Stomach (tissue), 9 donors: Measurements from ENCODE around the gene CDCA7. TPM values are rescaled to one million over a fixed set of nuclear protein-coding genes. Genes with fewer than 3 reads are reported as not detected.

ENCODE experiments used
- DNase-seq, 2 donors: peaks; one replicate each; pipeline versions ENCODE4 v3.0.0 to v3.0.0-alpha.2; 2013 to 2019
- H3K27ac ChIP-seq, 5 donors: fragments of 200-600 bp in 4 of 5; sonication (generic) in 4 of 5; one replicate each; pipeline ENCODE4 v1.5.1; 2013 to 2019; ENCODE audit warnings: mild to moderate bottlenecking in 1 of 5, moderate library complexity in 1 of 5
- H3K27me3 ChIP-seq, 3 donors: fragments of 200-600 bp; sonication (generic); one replicate each; pipeline ENCODE4 v1.5.1; 2017 to 2019; ENCODE audit warnings: mixed run types in 1 of 3
- H3K36me3 ChIP-seq, 4 donors: fragments of 200-600 bp; sonication (generic); 1 replicate in 3 of 4; 2 replicates in 1 of 4; pipeline ENCODE4 v1.5.1; 2016 to 2019
- H3K4me1 ChIP-seq, 4 donors: fragments of 200-600 bp; sonication (generic); one replicate each; pipeline ENCODE4 v1.5.1; 2016 to 2019
- H3K4me3 ChIP-seq, 4 donors: fragments of 200-600 bp; sonication (generic) in 3 of 4; one replicate each; pipeline ENCODE4 v1.5.1; 2016 to 2019; ENCODE audit warnings: mild to moderate bottlenecking in 1 of 4
- H3K9me3 ChIP-seq, 4 donors: fragments of 200-600 bp; sonication (generic); one replicate each; pipeline ENCODE4 v1.5.1; 2016 to 2019
- CTCF ChIP-seq, 7 experiments: fragments of 450-650 bp in 4 of 7; fragments of 200-600 bp in 3 of 7; sonication (generic) in 3 of 7; IDR thresholded peaks; one replicate each; pipeline ENCODE4 v1.5.1; 2016 to 2019; ENCODE audit warnings: antibody characterized with exemption in 7 of 7, control low read depth in 2 of 7, mild to moderate bottlenecking in 1 of 7
- EP300 ChIP-seq: sonication (generic); formaldehyde crosslinking; IDR thresholded peaks from one replicate; pipeline ENCODE4 v1.6.1; 2017; ENCODE audit warnings: antibody characterized with exemption
- POLR2A ChIP-seq, 4 donors: fragments of 450-650 bp; IDR thresholded peaks; one replicate each; pipeline ENCODE4 v1.6.1; 2016; ENCODE audit warnings: antibody characterized with exemption in 4 of 4, control low read depth in 2 of 4, mild to moderate bottlenecking in 1 of 4, moderate library complexity in 1 of 4
- POLR2AphosphoS5 ChIP-seq, 3 donors: sonication (generic); formaldehyde crosslinking; IDR thresholded peaks; one replicate each; pipeline ENCODE4 v1.6.1; 2016; ENCODE audit warnings: antibody characterized with exemption in 3 of 3
- WGBS, 5 donors: extraction: QIAGEN DNeasy Blood & Tissue Kit in 3 of 5; methylation state at CpG; one replicate each; pipeline versions ENCODE4 v1.1.5 to v1.1.7; 2013 to 2018; 5-methylcytosine and 5-hydroxymethylcytosine counted together
- intact Hi-C: fragments of 100-400 bp; cut with DNase I; formaldehyde crosslinking; loops from one replicate; pipeline ENCODE4 v1.15.1; 2023; ENCODE audit warnings: low total_unique reads
- polyA plus RNA-seq, 3 donors: library from polyadenylated mRNA; stranded (reverse); fragments of 200-250 nt; gene quantifications; one replicate each; pipeline ENCODE4 v1.2.3, GENCODE V29; 2013
- total RNA-seq, 5 donors: library from RNA; depleted of rRNA; stranded (reverse); fragments of >200 nt; gene quantifications; one replicate each; pipeline versions ENCODE4 v1.1.0 to v1.2.3, GENCODE V29; 2014 to 2016
- donor health status: healthy with polysubstance abuse.
- donor health status: Bipolar disorder and iron deficiency.
- donor health status: healthy.

Gene CDCA7
- total and polyA plus RNA-seq, 8 donors: 0.61 to 41.1 (median 8.1) TPM

- Histone ChIP-seq H3K9me3 (no peaks in the 10 kb centered on the region), H3K36me3 (no peaks in the 10 kb centered on the region), H3K27me3 (peaks cover 0 to 78% (median 37%) of the 10 kb centered on the region in 3 donors), H3K27ac (peak overlapping the region in 3 of 5 donors; percentile 52 to 73 (median 59)), H3K4me1 (peaks cover 15 to 30% (median 25%) of the 10 kb centered on the region in 4 donors), H3K4me3 (peak overlapping the region; percentile 58 to 79 (median 66))
- TF ChIP-seq POLR2AphosphoS5 (IDR thresholded peaks at IDR 0.05) (no peak), POLR2A (IDR thresholded peaks at IDR 0.05) (no peak), EP300 (no peak), CTCF (IDR thresholded peaks at IDR 0.05) (no peak)
- 1 to 4% (median 1%) methylated on average over 19 of the region's 19 CpGs for WGBS, 5 donors
- intact Hi-C loops: no loop called here
- no peak for DNase-seq
Measured at GRCh38 chr2:173354073-173354581, 545 bp upstream of the CDCA7 start.

GRCh38 chr2:173355132-173355865, 627 bp downstream of the CDCA7 start:
- WGBS, 5 donors: 0 to 2% (median 1%) methylated on average over 23 to 59 of the region's 59 CpGs
- H3K4me1 ChIP-seq: peaks cover 15 to 30% (median 25%) of the 10 kb centered on the region in 4 donors
- H3K9me3 ChIP-seq: no peaks in the 10 kb centered on the region
- H3K27me3 ChIP-seq: peaks cover 0 to 71% (median 37%) of the 10 kb centered on the region in 3 donors
- peak overlapping the region in 4 of 5 donors; percentile 39 to 73 (median 56) for H3K27ac ChIP-seq
- H3K36me3 ChIP-seq: no peaks in the 10 kb centered on the region
- intact Hi-C loops: no loop called here
- no peak for TF ChIP-seq POLR2AphosphoS5 (IDR thresholded peaks at IDR 0.05)
- no peak for TF ChIP-seq CTCF (IDR thresholded peaks at IDR 0.05)
- TF ChIP-seq EP300: no peak
- TF ChIP-seq POLR2A (IDR thresholded peaks at IDR 0.05): no peak
- peak; percentile 31 to 80 for DNase-seq
- peak overlapping the region; percentile 58 to 79 (median 66) for H3K4me3 ChIP-seq

- intact Hi-C loops: no loop called here
- Histone ChIP-seq H3K36me3 (no peaks in the 10 kb centered on the region), H3K27me3 (peaks cover 0 to 72% (median 37%) of the 10 kb centered on the region in 3 donors), H3K4me3 (peak overlapping the region; percentile 58 to 79 (median 66)), H3K9me3 (no peaks in the 10 kb centered on the region), H3K4me1 (peaks cover 15 to 30% (median 25%) of the 10 kb centered on the region in 4 donors), H3K27ac (peak overlapping the region in 1 of 5 donors; percentile 73)
- peak in 1 of 2 donors; percentile 16 for DNase-seq
- TF ChIP-seq POLR2A (IDR thresholded peaks at IDR 0.05) (no peak), CTCF (IDR thresholded peaks at IDR 0.05) (no peak), EP300 (no peak), POLR2AphosphoS5 (IDR thresholded peaks at IDR 0.05) (no peak)
- WGBS, 5 donors: 12 to 29% (median 23%) methylated on average over 16 of the region's 16 CpGs
Measured at GRCh38 chr2:173355866-173356508, 1.3 kb downstream of the CDCA7 start.

GRCh38 chr2:173357346-173357745, 2.7 kb downstream of the CDCA7 start:
- intact Hi-C loops: no loop called here
- Histone ChIP-seq H3K4me3 (no peak overlapping the region), H3K27ac (no peak overlapping the region), H3K4me1 (peaks cover 15 to 29% (median 25%) of the 10 kb centered on the region in 4 donors), H3K9me3 (no peaks in the 10 kb centered on the region), H3K27me3 (peaks cover 0 to 65% (median 37%) of the 10 kb centered on the region in 3 donors), H3K36me3 (no peaks in the 10 kb centered on the region)
- TF ChIP-seq EP300: no peak
- TF ChIP-seq POLR2A (IDR thresholded peaks at IDR 0.05): no peak
- no peak for TF ChIP-seq CTCF (IDR thresholded peaks at IDR 0.05)
- TF ChIP-seq POLR2AphosphoS5 (IDR thresholded peaks at IDR 0.05): no peak
- DNase-seq: peak in 1 of 2 donors; percentile 15
- WGBS, 5 donors: 30 to 63% (median 45%) methylated on average over 3 of the region's 3 CpGs
